ENCODE results near the gene SEC14L1.

SEC14L1 gene

DNA sequence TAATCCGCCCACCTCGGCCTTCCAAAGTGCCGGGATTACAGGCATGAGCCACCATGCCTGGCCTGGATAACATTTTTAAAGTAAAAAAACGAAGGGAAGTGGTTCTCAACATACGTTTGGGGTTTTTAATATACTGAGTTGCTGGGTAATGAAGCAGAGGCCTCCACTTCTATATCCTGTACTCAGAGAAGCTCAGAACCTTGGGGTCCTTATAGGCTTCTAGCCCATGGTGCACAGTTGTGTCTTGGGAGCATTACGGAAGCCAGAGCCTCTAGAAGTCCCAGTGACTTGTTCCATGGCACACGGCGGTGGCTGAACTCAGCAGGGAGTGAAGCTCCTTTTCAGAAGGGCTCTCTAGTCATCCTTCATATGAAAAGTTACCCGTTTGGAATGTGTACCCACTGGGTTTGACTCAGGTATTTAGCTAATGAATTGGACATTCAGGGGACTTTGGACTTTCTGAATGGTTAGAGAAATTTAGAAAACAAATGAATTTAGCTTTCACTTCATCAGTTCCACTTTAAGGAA, 67.0 kb downstream of the SEC14L1 start:
- TF ChIP-seq, protein P1, sequence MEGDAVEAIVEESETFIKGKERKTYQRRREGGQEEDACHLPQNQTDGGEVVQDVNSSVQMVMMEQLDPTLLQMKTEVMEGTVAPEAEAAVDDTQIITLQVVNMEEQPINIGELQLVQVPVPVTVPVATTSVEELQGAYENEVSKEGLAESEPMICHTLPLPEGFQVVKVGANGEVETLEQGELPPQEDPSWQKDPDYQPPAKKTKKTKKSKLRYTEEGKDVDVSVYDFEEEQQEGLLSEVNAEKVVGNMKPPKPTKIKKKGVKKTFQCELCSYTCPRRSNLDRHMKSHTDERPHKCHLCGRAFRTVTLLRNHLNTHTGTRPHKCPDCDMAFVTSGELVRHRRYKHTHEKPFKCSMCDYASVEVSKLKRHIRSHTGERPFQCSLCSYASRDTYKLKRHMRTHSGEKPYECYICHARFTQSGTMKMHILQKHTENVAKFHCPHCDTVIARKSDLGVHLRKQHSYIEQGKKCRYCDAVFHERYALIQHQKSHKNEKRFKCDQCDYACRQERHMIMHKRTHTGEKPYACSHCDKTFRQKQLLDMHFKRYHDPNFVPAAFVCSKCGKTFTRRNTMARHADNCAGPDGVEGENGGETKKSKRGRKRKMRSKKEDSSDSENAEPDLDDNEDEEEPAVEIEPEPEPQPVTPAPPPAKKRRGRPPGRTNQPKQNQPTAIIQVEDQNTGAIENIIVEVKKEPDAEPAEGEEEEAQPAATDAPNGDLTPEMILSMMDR (IDR thresholded peaks at IDR 0.05; ENCODE audit: low read depth, low read length, missing control alignments) = no peak
- no peak overlapping the region for H3K4me3 ChIP-seq (replicated peaks; ENCODE audit: low read depth, low read length)

GRCh38 chr17:77208217-77208808, 67.5 kb downstream of the SEC14L1 start:
- no peak overlapping the region for H3K4me3 ChIP-seq (replicated peaks; ENCODE audit: low read depth, low read length)
- peak; percentile 30 for DNase-seq (ENCODE audit: extremely low read depth, low read depth)
- TF ChIP-seq, protein P1 (IDR thresholded peaks at IDR 0.05; ENCODE audit: low read depth, low read length, missing control alignments) = peak; percentile 14

More for the DNA sequence above, 67.0 kb downstream of the SEC14L1 start:
- DNase-seq (ENCODE audit: extremely low read depth, low read depth) = no peak

DNA sequence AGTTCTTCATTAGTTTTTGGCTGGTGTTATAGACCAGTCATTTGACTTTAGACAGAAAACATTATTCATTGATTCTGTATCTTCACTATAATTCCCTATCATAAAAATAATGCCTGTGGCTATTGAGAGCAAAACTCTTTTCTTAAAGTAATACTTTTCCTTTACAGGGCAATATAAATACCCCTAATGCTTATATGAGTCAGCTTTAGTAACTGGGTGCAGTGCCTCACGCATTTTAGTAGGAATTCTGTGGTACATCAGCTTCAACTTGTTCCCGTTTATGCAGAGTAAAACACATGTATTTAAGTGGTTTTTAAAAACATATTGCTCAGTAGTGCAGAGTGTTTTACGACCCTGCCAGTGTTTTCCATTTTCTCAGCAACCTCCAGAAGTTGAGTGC, 68.1 kb downstream of the SEC14L1 start:
- H3K4me3 ChIP-seq (replicated peaks; ENCODE audit: low read depth, low read length) = no peak overlapping the region
- TF ChIP-seq, protein P1 (IDR thresholded peaks at IDR 0.05; ENCODE audit: low read depth, low read length, missing control alignments) = no peak
- DNase-seq (ENCODE audit: extremely low read depth, low read depth) = peak; percentile 43

- no peak for DNase-seq (ENCODE audit: extremely low read depth, low read depth)
- TF ChIP-seq, protein P1 (IDR thresholded peaks at IDR 0.05; ENCODE audit: low read depth, low read length, missing control alignments) = no peak
- no peak overlapping the region for H3K4me3 ChIP-seq (replicated peaks; ENCODE audit: low read depth, low read length)
Observed at GRCh38 chr17:77209330-77209748, 68.6 kb downstream of the SEC14L1 start.

DNA sequence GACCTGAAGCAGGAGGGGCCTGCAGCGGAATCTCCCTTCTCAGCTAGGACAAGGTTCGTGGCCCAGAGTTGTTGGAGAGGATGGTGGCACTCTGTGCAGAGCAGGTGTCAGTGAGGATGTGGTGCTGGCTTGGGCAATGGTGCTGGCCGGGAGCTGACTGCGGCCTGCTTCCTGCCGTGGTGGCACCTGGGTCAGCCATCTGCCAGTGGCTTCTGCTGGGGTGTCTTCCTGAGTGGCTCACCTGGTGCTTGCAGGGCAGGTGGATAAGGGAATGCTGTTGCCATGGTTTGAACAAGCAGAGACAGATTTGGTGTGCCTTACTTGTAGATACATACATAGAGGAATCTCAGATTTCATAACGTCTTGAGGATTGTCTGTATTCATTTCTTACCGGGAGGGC, 69.6 kb downstream of the SEC14L1 start:
- DNase-seq (ENCODE audit: extremely low read depth, low read depth) = no peak

GRCh38 chr17:77210946-77211541, 70.3 kb downstream of the SEC14L1 start:
- no peak for DNase-seq (ENCODE audit: extremely low read depth, low read depth)
- TF ChIP-seq, protein P1 (IDR thresholded peaks at IDR 0.05; ENCODE audit: low read depth, low read length, missing control alignments) = no peak
- H3K4me3 ChIP-seq (replicated peaks; ENCODE audit: low read depth, low read length) = no peak overlapping the region

More for the DNA sequence above, 69.6 kb downstream of the SEC14L1 start:
- TF ChIP-seq, protein P1 (IDR thresholded peaks at IDR 0.05; ENCODE audit: low read depth, low read length, missing control alignments) = no peak
- no peak overlapping the region for H3K4me3 ChIP-seq (replicated peaks; ENCODE audit: low read depth, low read length)

Measured in HFF-Myc (cell line).